Right renal cortex interstitium (tissue), 3 donors: Measurements from ENCODE around the gene RPL19. TPM values are rescaled to one million over a fixed set of nuclear protein-coding genes. Genes with fewer than 3 reads are reported as not detected.
"Not testable (repeated sequence)": the region's sequence is repeated elsewhere in the genome, so short reads cannot be mapped to it uniquely, and the experiment has no call there.

ENCODE experiments used
- DNase-seq, 3 donors: peaks; one replicate each; pipeline ENCODE4 v3.0.0-alpha.2; 2013; ENCODE audit warnings: low read depth in 3 of 3, low spot score in 2 of 3
- polyA plus RNA-seq, 3 donors: library from polyadenylated mRNA; unstranded; fragments of 120-200 nt; gene quantifications; one replicate each; pipeline ENCODE4 v1.2.1, GENCODE V29; 2013; ENCODE audit not compliant: insufficient read length in 3 of 3

RPL19 gene
- 1,000 to 10,000 TPM; 1,930 to 2,158 (median 2,002) TPM for polyA plus RNA-seq

GRCh38 chr17:39200070-39200879, at the start of gene RPL19:
Gene RPL19, plus strand, starts transcription at chr17:39200283. Its CDS starts 62 bp downstream, at chr17:39200345.
- DNase-seq: peak in 2 of 3 donors; percentile 88 to 93

DNA sequence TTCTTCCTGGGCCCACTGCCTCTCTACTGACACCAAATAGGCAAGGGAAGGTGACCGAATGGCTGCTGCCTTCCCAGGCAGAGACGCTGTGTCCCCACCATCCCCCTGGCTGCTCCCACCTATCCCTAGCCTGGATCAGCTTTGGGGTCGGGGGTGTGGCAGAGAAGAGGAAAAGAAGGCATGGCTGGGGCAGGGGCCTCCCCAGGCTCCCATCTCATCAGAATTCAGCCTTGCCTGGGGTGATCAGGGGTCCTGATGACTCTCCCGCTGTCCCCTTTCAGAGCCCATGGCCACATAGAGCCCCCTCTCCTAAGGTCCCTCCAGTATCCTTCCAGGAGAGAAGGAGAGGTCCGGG, 49.3 kb upstream of the RPL19 start:
- DNase-seq: no peak

DNA sequence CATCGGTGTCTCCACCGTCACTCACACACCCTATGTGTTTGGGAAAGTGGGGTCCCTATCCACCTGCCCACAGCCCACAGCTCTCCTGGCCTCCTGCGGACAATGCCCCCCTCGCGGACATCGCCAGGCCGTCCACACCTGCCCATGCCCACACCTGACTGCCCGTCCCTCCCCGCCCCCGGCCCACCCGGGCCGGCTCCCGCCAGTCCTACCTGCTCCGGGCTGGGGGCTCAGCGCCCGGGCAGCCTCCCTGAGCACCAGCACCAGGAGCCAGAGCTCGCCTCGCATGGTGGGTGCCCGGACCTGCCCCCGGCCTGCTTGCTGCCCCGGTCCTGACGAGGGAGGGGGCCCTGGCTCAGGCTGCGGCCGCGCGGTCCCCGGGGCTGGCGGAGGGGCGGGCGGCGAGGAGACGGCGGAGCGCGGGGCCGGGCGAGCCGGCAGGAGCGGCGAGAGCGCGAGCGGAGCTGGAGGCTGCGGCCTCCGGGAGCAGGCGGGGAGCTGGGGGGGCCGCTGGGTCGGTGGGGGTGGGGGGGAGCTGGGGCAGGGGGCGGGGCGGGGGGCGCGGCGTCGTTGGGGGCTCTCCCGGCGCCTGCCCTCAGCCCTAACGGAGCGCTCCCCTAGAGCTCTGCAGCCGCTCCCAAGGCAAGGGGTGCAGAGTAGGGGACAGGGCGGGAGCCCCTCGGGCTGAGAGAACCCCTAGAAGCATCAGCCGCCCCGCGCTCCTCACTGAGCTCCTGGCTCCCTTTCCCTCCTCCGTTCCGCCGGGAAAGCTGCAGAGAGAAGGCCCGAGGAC, 48.7 kb upstream of the RPL19 start, which contains the start of gene PLXDC1:
PLXDC1 (minus strand) TSS at position 488 of the 793 bp plus-strand sequence; CDS start at position 288, 200 bp downstream.
- no peak for DNase-seq

GRCh38 chr17:39151943-39152818, 47.9 kb upstream of the RPL19 start:
- no peak for DNase-seq

GRCh38 chr17:39153599-39154051, 46.5 kb upstream of the RPL19 start:
- peak; percentile 80 to 90 (median 82) for DNase-seq

GRCh38 chr17:39155654-39156053, 44.4 kb upstream of the RPL19 start:
- no peak for DNase-seq

DNA sequence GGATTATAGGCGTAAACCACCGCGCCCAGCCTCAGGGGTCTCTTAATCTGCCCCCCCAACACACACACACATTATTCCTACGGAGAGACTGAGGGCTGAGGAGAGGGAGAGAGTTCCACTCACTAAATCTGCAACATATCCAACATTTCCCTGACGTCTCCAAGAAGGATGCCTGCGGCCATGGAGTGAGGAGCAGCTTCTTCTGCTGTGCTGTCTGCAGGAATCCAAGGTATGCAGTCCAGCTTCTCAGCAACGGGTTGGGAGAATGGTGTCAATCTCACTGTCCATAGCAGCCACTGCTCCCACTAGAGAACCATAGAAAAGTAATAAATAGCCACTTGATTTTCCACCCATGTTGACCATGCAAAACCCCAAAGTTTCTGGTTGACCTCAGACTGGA, 43.6 kb upstream of the RPL19 start:
- no peak for DNase-seq

- no peak for DNase-seq
These were observed 41.5 kb upstream of the RPL19 start for GRCh38 chr17:39158623-39159022.

- no peak for DNase-seq
These were observed 38.1 kb upstream of the RPL19 start for GRCh38 chr17:39161962-39162361.

DNA sequence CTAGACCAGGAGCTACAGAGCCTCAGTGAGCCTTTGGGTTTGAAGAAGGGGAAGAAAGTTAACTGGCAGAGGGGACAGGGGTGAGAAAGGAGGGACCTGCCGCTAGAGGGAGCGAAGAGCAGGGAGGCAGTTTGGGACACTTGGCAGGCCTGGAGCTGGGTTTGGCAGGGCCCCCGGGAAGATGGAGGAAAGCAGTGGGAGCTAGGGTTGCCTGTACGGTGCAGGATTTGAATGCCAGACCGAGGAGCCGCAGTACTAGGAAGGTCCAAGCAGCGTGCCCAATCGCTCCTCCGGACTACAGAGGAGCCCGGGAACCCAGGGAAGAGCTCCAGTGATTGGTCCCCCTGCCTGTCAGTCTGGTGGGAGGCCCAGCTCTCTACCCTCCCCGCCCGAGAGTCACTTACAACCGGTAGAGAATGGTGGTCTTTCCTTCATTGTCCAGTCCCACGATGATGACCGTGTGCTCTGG, 35.4 kb upstream of the RPL19 start:
- peak; percentile 71 to 82 (median 74) for DNase-seq

- no peak for DNase-seq
These were observed 34.8 kb upstream of the RPL19 start for GRCh38 chr17:39165178-39165840.

- DNase-seq: no peak
These were observed 34.2 kb upstream of the RPL19 start, which contains the start of gene ARL5C for GRCh38 chr17:39165841-39166349. Gene ARL5C, minus strand, starts transcription at chr17:39166161. Its CDS starts 401 bp downstream, at chr17:39165760.

DNA sequence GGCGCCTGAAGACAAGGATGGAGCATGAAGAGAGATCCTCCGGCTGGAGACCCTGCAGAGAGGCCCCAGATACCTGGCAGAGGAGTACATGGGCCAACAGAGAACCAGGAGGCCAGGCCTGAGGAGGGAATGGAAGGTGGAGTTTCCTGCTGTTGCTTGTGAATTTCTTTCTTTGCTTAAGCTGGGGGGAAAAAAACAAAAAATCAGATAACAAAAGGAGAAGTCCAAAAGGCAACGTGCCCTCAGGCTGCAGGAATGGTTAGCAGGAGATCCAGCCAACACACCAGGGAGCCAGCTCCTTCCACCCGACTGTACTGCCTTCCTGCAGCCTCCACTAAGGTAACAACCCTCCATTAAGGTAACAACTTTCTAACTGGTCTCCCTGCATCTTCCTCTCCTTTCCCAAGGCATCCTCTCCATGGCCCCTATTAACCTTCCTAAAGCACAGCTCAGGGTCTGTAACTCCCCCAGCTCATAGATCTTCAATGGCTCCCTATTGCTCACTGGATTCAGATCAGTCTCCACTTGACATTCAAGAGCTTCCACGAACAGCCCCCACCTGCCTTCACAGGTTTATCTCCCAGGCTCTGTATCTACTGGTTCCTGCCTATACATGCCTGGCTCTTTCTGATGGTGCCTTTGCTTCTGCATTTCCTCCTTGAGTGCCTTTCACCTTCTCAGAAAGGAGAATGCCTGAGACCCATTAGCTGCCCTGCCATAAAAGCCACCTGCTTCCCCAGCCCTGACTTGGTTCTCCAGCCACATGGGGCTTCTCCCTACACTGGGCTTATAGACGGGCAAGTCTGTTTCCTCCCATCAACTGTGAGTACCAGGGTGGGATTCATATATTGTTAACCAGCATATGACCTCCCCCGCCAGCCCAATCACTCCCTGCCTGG, 33.4 kb upstream of the RPL19 start:
- no peak for DNase-seq

DNA sequence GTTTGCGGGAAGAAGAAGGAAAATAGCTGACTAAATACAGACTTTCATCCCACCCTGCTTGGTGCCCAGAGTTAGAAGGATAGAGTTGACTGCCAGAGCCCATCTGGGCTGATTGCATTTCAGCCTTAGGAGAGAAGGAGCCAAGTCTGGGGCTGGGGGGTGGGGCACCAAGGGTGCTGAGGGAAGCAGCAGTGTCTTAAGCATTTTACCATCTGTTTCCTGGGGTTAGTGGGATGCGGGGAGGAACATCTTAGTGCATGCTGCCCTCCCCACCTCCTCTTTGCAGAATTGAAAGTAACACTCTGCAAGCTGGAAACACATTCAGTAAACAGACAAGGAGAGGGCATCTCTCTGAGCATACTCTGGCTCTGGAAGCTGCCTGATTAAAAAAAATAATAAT, 32.6 kb upstream of the RPL19 start:
- DNase-seq: no peak

GRCh38 chr17:39168503-39168902, 31.6 kb upstream of the RPL19 start:
- not testable (repeated sequence) for DNase-seq

GRCh38 chr17:39169101-39169500, 31.0 kb upstream of the RPL19 start:
- DNase-seq: no peak

DNA sequence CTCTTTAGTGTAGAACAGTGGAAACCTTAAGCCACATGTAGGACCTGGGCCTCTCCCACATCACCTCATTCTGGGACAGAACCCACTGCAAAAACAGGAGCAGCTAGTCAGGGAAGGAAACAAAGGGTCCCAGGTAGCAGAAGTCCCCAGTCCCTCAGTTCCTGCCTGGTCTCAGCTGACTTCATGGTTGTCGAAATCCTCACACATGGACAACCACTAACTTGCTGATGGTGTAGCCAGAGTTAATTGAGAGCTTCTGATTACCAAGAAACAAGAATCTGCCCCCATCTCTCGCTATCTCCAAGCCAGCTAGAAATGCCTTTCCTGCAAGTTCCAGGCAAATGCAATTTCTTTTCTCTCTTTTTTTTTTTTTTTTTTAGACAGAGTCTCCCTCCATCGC, 30.6 kb upstream of the RPL19 start:
- DNase-seq: no peak

DNA sequence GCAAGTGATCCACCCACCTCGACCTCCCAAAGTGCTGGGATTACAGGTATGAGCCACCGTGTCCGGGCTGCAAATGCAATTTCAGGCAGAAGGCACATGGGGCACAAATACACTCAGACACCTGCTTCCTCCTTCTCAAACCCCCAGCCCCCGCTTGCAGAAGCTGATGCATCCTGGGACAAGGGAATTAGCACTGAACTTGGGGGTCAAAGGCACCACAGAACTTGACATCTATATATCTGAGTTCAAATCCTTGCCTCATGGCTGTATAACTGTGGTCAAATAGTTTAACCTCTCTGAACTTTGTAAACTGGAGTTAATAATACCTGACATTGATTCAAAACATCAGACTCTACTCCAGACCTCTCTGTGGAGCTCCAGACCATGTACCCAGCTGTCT, 30.0 kb upstream of the RPL19 start:
- DNase-seq: no peak

- no peak for DNase-seq
These were observed 29.5 kb upstream of the RPL19 start for GRCh38 chr17:39170558-39170957.
